GM21447 (cell line): ENCODE data around the gene GFRA4.
"Not testable (repeated sequence)": the region's sequence is repeated elsewhere in the genome, so short reads cannot be mapped to it uniquely, and the experiment has no call there.

Experiments used
- ATAC-seq: cut with Tn5 transposase; IDR thresholded peaks from one replicate; pipeline ENCODE4 v1.9.1; 2021; ENCODE audit not compliant: unreplicated experiment

The GFRA4 gene

DNA sequence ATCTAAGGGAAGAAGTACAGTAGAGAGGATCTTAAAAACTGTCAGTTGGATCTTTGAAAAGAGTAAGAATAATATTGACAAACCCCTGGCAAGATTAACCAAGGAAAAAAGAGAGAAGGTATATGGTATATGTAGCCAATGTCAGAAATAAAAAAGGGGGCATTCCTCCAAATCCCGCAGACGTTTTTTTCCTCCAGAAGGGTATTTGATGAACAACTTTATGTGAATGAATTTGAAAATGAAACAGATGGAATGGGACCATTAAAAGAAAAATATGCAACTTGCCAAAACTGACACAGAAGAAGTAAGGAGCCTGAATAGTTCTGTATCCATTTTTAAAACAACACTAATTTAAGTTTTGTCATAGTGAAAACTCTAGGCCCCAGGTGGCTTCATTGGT lies 35.7 kb downstream of the GFRA4 start:
- no peak for ATAC-seq

DNA sequence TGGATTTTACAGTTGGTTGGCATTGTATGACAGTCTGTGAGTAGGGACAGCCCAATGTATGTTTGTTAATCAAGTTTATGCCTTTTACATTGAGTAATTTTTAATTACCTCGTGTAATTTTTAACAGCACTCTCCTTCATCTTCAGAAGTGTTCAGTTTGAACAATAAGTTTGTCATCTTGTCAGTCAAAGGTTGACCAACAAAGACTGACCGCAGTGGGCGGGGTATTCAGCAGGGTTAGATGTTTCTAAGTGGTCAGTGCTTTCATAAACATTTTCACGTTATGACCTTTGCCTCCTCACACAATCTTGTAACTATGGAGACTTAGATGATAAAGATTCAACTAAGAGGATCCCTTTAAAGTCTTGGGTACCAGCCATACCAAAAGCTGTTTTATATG lies 40.8 kb downstream of the GFRA4 start:
- no peak for ATAC-seq

DNA sequence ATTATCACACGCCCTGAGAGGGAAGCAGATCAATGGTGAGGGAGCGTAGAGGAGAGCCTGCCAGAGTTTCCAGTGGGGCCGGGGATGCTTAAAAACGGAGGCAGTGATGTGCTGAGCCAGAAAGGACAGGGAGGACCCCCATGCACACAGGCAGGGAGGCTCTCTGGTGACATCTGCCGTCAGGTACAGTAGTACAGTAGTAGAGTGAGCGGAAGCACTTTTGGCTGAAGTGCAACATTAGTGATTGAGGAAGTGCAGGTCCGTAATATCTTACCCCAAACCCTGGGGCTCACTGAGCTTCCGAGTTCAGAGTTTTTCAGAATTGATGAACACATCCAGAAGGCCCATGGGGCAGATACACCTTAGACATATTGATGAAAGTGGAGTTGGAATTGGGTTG lies 42.1 kb downstream of the GFRA4 start:
- no peak for ATAC-seq

DNA sequence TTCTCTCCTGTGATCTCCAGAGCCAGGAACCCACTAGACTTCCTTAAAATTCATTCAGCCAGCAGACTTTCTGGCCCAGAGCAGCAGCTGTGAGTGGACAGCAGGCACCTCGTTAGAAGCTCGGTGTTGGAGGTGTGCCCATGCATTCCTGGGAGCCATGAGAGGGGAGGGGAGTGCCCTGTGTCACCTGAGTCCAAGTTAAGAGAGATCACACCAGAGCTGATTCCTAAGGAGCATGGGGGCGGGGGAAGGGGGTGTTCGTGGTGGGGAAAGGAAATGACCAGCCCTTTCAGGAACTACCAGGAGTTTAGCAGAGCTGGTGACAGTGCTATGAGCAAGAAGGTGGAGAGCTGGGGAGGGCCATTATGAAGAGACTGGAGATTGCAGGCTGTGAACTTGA lies 46.9 kb downstream of the GFRA4 start:
- no peak for ATAC-seq

DNA sequence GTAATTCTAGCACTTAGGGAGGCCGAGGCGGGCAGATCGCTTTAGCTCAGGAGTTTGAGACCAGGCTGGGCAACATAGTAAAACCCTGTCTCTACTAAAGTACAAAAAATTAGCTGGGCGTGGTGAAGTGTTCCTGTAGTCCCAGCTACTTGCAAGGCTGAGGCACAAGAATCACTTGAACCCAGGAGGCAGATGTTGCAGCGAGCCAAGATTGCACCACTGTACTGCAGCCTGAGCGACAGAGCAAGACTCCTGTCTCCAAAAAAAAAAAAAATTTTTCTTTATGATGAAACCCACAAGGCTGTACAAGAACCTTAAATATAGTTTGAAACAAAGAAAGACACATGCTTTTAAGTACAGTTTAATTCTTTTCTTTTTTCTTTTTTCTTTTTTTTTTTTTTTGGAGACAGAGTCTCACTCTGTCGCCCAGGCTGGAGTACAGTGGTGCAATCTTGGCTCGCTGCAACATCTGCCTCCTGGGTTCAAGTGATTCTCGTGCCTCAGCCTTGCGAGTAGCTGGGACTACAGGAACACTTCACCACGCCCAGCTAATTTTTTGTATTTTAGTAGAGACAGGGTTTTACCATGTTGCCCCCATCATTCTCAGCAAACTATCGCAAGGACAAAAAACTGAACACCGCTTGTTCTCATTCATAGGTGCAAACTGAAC lies 47.9 kb downstream of the GFRA4 start:
- not testable (repeated sequence) for ATAC-seq

DNA sequence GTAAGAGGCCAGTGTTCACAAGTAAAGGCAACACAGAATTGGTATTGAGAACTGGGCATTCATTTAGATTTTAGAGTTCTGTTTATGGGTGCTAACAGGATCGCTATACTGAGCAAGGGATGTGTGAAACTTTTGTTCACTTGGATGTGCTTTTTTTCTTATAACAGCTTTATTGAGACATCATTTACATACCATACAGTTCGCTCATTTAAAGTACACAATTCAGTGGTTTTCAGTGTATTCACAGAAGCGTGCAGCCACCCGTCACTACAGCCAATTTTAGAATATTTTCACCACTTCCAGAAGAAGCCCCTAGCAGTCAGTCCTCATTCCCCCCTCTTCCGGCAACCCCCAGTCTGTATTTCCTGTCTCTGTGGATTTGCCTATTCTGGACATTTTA lies 48.7 kb downstream of the GFRA4 start:
- ATAC-seq = no peak

DNA sequence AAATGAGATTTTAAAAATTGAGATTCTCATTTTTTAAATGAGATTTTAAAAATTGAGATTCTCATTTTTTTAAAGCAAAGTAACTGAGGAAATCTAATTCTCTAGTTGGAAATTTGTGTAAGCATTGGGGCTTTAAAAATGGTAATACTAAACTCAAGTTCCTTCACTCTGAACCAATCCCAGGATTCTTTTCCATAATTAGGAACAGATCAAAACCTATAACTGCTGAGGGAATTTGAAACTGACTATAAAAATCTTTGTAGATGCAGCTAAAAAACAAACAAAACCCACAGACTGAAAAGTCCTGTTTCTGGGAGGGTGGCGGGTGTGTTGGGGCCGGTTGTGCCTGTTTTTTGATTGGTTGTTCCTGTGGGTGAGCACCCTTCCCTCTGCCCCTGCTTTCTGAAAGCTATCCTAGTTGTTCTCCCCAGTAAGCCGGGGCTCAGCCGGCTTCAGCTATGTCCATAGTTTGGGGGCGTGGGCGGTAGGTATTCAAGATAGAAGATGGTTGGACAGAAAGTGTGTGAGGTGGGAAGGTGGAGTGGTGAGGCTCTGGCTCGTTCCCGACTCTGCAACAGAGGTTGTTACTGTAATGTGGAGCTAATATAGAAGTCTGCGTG lies 49.3 kb downstream of the GFRA4 start:
- no peak for ATAC-seq

DNA sequence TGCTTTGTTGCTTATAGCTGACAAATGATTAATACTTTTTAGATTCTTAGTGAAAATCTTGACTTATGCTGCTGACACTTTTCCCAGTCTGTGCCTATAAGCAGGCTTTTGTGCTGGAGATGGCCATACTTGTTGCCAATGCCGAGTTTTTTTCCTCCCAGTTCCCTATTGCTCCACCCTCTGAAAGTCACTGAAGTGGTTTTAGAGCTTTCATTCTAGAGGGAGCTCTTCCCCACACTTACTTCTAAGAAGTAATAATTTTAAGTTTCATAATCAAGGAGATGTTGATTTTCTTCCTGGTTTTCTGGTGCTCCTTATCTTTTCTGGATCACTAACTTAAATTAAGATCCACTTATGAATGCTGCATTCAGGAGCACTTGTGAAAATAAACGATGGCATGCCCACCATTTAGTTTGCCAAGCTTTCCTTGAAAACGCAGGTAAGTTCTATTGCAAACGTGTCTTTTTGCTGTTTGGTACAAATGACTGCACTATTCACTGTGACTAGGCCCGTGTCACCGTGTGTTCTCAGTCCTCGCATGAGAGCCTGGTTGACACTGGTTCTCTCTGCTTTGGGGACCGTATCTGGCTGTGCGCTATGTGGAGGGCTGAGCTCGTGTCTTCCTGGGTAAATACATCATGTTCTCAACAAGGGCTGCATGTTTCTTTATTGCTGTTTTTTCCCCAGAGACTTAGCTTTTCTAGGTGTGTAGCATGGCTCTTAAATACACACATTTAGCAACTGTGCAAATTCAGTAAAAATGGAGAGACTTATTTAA lies 50.2 kb downstream of the GFRA4 start:
- ATAC-seq = no peak

DNA sequence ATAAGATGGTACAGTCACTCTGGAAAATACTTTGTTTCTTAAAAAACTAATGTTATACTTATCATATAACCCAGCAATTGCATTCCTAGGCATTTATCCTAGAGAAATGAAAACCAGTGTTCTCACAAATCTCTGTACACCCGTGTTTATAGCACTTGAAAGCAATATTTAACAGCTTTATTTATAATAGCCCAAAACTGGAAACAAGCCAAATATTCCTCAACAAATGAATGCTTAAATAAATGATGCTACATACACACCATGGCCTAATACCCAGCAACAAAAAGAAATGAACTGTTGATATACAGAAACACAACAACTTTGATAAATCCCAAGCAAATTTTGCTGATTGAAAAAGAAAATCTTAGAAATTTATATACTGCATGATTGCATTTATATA lies 51.3 kb downstream of the GFRA4 start:
- no peak for ATAC-seq
